ENCODE data around the gene TCTA.

The TCTA gene

DNA sequence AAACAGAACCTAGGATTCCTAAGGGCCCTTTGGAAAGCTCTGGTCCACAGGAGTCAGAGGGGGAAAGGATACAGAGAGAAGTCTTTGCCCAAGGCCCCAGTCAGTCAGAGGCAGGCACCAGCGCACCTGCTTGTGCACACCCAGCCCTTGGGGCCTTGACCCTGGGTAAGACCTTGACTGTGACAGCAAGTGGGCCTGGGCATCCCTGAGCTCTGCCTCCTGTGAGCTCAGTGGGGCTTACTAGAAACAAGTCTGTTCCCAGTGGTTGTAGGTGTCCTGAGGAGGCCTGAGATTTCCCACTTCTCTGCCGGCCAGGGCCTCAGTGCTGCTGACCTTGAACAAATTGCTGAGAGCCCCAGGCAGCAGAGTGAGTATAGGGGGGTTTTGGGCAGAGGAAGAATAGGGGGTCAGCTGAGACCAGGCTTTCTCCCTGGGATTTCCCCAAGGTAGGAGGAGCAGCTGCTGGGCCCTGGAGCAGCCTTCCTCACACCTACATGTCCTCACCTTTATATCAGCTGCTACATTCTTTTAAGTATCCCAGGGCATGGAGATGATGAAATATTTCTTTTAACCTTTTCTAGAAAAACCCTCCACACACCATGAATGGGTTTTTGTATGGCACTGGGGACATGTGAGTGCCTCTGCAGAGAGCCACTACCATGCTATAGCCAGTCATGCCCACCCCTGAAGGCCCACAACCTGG, 48.1 kb downstream of the TCTA start:
- DNase-seq (ENCODE audit: low spot score) = no peak

- no peak for DNase-seq (ENCODE audit: low spot score)
Observed at GRCh38 chr3:49460956-49461355, 48.7 kb downstream of the TCTA start.

GRCh38 chr3:49461443-49462171, 49.4 kb downstream of the TCTA start:
- DNase-seq (ENCODE audit: low spot score) = no peak

GRCh38 chr3:49462222-49462621, 50.0 kb downstream of the TCTA start:
- DNase-seq (ENCODE audit: low spot score) = no peak

DNA sequence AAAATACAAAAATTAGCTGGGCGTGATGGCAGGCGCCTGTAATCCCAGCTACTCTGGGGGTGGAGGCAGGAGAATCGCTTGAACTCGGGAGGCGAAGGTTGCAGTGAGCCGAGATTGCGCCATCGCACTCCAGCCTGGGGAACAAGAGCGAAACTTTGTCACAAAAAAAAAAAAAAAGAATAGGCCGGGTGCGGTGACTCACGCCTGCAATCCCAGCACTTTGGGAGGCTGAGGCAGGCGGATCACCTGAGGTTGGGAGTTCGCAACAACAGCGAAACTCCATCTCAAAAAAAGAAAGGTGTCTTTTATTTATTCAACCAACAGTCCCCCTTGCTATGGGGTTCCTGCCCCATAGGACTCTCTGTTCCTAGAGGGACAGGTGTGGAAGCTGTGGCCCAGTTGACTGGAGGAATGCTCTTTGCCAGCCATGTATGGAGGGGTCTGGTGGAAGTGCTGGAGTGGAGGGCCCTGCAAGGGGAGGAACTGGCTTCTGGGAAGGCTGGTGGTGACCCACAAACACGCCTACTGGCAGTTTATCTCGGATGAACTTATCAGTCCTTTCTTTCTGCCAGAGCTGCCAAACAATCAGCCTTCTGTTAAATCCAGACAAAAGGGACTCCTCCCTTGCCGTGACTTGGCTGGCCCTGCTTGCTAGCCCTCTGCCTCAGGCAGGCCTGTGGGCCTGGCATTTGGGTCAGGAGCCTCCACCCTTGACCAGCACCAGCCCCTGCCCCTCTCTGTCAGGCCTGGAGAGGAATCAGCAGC, 53.2 kb downstream of the TCTA start:
- DNase-seq (ENCODE audit: low spot score) = no peak
